Amniotic epithelial cell (primary cell): ENCODE data around the gene FSD1L.
A peak's percentile ranks its signal among the peaks of the same experiment; 100 is the strongest.

Experiments used
- DNase-seq: peaks from one replicate; pipeline ENCODE4 v3.0.0-alpha.2; 2010; ENCODE audit warnings: low read depth

Gene FSD1L

GRCh38 chr9:105435453-105435852, 12.4 kb upstream of the FSD1L start:
- DNase-seq, result no peak

GRCh38 chr9:105436783-105437182, 11.1 kb upstream of the FSD1L start:
- DNase-seq, result no peak

DNA sequence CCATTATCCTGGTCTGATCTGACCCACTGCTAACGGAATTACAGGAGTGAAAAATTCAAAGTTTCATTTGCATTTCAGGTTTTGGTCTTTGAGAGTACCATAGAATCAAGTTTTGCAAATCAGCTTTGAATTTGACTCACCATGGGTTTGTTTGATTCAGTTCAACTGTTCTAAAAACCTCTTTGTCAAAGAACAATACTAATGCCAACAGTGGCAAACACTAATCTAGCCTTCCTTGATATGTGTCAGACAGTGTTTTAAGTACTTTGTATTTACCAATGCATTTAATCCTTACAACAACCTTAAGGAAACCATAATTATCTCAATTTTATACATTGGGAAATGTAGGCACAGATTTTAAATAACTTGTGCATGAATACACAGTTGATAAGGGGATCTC, 10.1 kb upstream of the FSD1L start:
- no peak for DNase-seq

- DNase-seq, result peak; percentile 94
Measured at GRCh38 chr9:105438141-105438806, 9.6 kb upstream of the FSD1L start.

- DNase-seq, result peak; percentile 44
Measured at GRCh38 chr9:105439428-105439827, 8.4 kb upstream of the FSD1L start.

GRCh38 chr9:105441616-105442160, 6.1 kb upstream of the FSD1L start:
- peak; percentile 67 for DNase-seq

GRCh38 chr9:105443121-105443520, 4.7 kb upstream of the FSD1L start:
- DNase-seq, result no peak

- peak; percentile 80 for DNase-seq
Measured at GRCh38 chr9:105444130-105444529, 3.7 kb upstream of the FSD1L start.

DNA sequence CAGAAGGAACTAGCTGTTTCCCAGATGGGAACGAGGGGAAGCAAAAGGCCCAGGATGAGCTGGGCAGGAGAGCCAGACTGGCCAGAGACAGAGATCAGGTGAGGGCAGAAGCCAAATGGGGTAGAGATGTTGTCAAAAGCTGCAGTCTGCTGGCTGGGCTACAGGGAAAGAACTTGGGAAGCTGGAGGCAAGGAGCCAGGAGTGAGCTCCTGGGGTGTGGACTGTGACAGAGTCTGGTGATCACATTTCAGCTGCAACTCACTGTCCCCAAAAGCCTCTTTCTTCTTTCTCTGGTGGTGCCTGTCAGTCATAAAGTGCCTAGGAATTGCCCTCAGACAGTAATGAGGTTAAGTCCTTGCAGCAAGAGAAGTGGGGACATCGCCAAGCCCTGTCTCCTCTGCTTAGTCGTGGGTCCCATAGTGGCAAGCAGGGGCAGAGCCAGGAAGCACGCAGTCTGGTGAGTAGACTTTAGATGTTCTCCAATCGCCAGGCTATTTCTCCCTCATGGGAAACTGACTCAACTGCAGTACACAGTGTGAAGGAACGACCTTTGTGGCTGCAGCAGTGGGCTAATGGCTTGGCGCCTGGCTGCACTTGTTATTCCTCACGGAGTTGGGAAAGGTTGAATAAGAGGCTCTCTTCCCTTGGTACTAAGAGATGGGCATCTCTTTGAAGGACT, 2.5 kb upstream of the FSD1L start:
- DNase-seq, result no peak

DNA sequence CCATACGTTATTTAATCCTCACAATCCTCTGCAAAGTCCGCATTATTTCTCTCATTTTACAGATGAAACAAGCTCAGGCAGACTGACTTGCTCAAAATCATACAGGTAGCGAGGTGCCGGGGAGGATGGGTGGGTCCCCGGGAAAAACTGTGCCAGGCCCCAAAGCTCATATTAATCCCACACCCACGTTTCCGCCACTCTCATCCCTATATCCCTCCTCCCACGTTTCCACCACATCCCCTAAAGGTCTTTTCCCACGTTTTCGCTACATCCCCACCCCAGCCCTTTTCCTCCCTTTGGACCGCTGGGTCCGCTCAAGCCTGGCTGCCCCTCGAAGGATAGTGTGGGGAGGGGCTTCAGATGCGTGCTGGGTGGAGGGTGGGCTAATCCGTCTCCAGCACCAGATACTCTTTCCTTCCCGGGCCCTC, 434 bp upstream of the FSD1L start:
- peak; percentile 26 for DNase-seq

- peak; percentile 18 for DNase-seq
Measured at GRCh38 chr9:105449081-105449480, 1.2 kb downstream of the FSD1L start.

GRCh38 chr9:105452185-105452584, 4.4 kb downstream of the FSD1L start:
- DNase-seq, result no peak

DNA sequence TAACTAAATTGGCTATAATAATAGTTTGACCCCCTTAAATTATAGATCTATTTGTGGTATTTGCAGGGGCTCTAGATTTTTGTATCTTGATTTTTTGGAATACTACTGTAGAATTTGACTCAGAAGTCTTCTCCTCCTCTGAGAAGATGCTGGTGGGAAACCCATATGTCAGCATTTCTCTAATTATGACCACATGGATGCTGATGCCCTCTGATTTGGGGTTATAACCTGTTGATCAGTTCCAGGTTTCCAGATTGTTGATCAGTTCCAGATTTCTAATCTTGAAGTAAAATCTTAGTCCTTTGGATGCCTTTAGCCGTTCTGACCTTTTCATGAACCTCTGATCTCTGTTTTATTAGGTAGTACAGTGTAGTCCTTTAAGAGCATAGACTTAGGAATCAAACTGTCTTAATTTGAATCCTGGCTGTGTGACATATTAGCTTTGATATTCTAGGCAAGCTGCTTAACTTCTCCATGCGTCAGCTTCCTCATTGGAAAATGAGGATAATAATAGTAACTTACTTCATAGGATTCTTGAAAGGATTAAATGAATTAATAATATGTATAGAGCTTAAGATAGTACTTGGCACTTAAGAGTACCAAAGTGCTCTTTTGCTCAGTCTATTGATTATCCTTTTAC, 8.1 kb downstream of the FSD1L start:
- no peak for DNase-seq

- no peak for DNase-seq
Measured at GRCh38 chr9:105457560-105458294, 9.9 kb downstream of the FSD1L start.

DNA sequence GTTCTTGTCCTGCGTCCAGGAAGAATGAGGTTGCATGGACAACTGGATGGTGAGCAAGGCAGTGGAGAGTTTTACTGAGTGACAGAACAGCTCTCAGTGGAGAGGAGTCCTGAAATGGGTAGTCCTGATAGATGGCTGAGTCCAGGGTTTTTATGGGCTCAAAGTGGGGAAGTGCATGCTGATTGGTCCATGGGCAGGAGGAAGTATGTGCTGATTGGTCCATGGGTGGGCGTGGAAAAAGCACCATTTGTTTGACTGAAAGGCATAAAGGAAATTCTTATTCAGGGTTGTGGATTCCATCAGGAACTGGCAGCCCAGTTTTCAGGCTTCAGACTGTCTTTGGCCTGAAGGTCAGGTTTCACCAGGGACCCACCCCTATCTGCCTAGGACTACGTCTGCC, 10.6 kb downstream of the FSD1L start:
- no peak for DNase-seq

DNA sequence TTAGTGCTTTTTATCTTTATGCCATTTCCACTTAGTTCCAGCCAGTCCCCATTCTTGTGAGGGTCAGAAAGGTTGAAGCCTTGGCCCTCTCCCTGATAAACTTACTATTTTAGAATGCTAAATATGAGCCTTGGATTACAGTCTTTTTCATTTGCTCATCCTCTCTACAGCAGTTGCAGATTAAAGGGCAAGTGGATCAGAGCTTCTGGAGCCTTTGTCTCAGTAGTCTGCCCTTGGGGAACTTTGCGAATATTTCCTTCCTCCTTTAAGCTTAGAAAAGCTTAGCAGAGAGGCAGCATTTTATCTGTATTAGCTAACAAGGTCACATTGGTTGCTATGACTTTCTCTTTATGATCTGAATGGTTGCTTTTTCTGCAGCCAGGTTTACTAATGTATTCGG, 11.5 kb downstream of the FSD1L start:
- DNase-seq, result no peak

DNA sequence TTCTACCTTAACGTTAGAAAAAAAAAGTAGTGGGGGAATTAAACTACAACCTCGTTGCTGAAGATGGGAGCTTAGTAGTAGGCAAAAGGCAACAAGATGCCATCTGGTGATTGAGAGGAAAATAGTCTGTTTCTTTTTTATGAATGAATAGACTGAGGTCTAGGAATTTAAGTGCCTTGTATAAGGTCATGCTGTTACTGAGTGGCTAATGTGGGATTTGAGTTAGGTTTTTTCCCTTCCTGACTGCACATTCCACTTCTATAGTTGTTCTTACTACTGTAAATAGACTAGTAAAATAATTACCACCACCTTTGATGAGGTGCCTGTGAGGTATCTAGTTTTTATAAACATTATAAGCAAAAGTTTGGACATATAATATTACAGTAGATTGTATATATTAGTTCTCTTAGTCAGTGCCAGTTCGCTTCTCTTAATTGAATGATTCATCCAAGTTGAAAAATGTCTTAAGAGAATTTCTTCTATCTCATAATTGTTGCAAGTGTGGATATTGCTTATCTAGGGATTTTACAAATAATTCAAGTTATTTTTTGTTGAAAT, 19.1 kb downstream of the FSD1L start:
- DNase-seq, result peak; percentile 44

- DNase-seq, result no peak
Measured at GRCh38 chr9:105468875-105469274, 21.0 kb downstream of the FSD1L start.

- DNase-seq, result no peak
Measured at GRCh38 chr9:105473221-105473620, 25.4 kb downstream of the FSD1L start.

GRCh38 chr9:105475302-105475701, 27.5 kb downstream of the FSD1L start:
- peak; percentile 62 for DNase-seq

DNA sequence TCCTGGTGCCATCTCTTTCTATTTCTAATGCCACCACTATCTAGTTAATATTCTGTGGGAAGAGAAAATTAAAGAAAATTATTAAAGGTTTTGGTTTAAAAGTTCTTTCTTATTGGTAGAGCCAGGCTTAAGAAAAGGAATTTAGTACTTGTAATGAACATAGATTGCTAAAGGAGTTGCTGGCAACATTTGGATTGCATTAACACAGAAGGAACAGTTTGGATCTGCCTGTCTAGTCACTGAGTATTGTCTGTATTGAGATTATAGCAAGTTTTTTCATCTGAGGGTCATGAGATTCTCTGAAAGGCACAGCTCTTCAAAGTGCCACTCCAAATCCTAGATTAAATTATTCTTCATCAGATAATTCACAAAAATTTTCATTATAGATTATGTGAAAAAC, 32.0 kb downstream of the FSD1L start:
- DNase-seq, result no peak

DNA sequence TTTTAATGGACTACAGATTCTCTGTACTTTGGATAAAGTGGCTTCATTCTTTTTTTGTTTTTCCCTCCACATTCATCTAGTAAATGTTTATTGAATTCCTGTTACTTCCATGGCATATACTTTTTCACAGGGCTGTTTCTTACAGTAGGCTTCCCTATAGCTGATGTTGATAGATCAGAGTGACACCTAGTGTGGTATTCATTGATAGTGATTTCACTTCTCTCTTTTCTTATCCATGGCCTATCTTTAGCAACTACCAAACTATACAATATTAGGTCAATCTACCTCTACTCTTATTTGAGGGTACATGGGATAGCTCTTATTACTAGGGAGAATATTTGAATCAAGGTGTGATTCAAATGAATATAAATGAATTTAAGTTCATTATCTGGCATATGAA, 35.8 kb downstream of the FSD1L start:
- DNase-seq, result no peak
